Fibroblast of the aortic adventitia (primary cell): ENCODE measurements around the gene GOLGA2. TPM values are rescaled to one million over a fixed set of nuclear protein-coding genes. Genes with fewer than 3 reads are reported as not detected.
"Not testable (repeated sequence)": the region's sequence is repeated elsewhere in the genome, so short reads cannot be mapped to it uniquely, and the experiment has no call there.

Experiments
- DNase-seq: peaks from one replicate; pipeline ENCODE4 v3.0.0-alpha.2; 2010; ENCODE audit warnings: low read depth
- H3K4me3 ChIP-seq: 2 replicates; pipeline ENCODE4 v1.5.1; 2011; ENCODE audit warnings: low read depth, mild to moderate bottlenecking, control low read depth, low read length, moderate library complexity
- CTCF ChIP-seq: IDR thresholded peaks from 2 replicates; pipeline ENCODE4 v1.5.1; 2011; ENCODE audit warnings: mild to moderate bottlenecking, low read length, control low read depth, inconsistent platforms; ENCODE audit not compliant: insufficient read depth
- total RNA-seq: library from RNA; depleted of rRNA; stranded (reverse); fragments of >200 nt; gene quantifications from 2 replicates; pipeline ENCODE4 v1.2.3, GENCODE V29; 2012; ENCODE audit warnings: low replicate concordance

GOLGA2 gene
- total RNA-seq, 1 donor: 108 TPM

- no peak overlapping the region for H3K4me3 ChIP-seq
- DNase-seq: no peak
- no peak for TF ChIP-seq CTCF
Observed at GRCh38 chr9:128292009-128292408, 16.2 kb upstream of the GOLGA2 start.

GRCh38 chr9:128288273-128289004 is 12.6 kb upstream of the GOLGA2 start:
- no peak for DNase-seq
- TF ChIP-seq CTCF: no peak
- no peak overlapping the region for H3K4me3 ChIP-seq

GRCh38 chr9:128286440-128286839 is 10.6 kb upstream of the GOLGA2 start:
- no peak for TF ChIP-seq CTCF
- peak; percentile 76 for DNase-seq
- H3K4me3 ChIP-seq: no peak overlapping the region

GRCh38 chr9:128285033-128285784 is 9.4 kb upstream of the GOLGA2 start:
- H3K4me3 ChIP-seq: no peak overlapping the region
- TF ChIP-seq CTCF: no peak
- no peak for DNase-seq

GRCh38 chr9:128282500-128282899 is 6.7 kb upstream of the GOLGA2 start:
- H3K4me3 ChIP-seq: no peak overlapping the region
- TF ChIP-seq CTCF: no peak
- DNase-seq: peak; percentile 50

GRCh38 chr9:128280084-128280622 is 4.3 kb upstream of the GOLGA2 start:
- DNase-seq: no peak

GRCh38 chr9:128279088-128280073 is 3.6 kb upstream of the GOLGA2 start:
- H3K4me3 ChIP-seq: not testable (repeated sequence)
- DNase-seq: peak; percentile 25

More at GRCh38 chr9:128280084-128280622, 4.3 kb upstream of the GOLGA2 start:
- no peak for TF ChIP-seq CTCF
- H3K4me3 ChIP-seq: no peak overlapping the region
